ENCODE results near the gene C6orf15. TPM values are rescaled to one million over a fixed set of nuclear protein-coding genes. Genes with fewer than 3 reads are reported as not detected.

Gene C6orf15
- total RNA-seq, 2 donors from 2014 or later, result 0.51 TPM; not detected in 1

GRCh38 chr6:31096656-31097055 lies 15.7 kb downstream of the C6orf15 start:
- Histone ChIP-seq H3K36me3 (no peaks in the 10 kb centered on the region), H3K27me3 (replicated peaks; ENCODE audit: insufficient read depth) (no peaks in the 10 kb centered on the region), H3K27ac (no peak overlapping the region), H3K9me3 (no peaks in the 10 kb centered on the region), H3K4me3 (no peak overlapping the region), H3K4me1 (replicated peaks) (no peaks in the 10 kb centered on the region)
- intact Hi-C loops (cut with DNase I), result no loop called here
- no peak for DNase-seq (ENCODE audit: low spot score)
- TF ChIP-seq POLR2A (IDR thresholded peaks at IDR 0.05) (no peak), POLR2AphosphoS5 (IDR thresholded peaks at IDR 0.05) (no peak), CTCF (IDR thresholded peaks at IDR 0.05) (no peak)
- WGBS, result 56% methylated on average over 5 of the region's 5 CpGs

GRCh38 chr6:31096215-31096614 lies 16.2 kb downstream of the C6orf15 start:
- 78% methylated on average over 3 of the region's 3 CpGs for WGBS
- H3K27me3 ChIP-seq (replicated peaks; ENCODE audit: insufficient read depth), result no peaks in the 10 kb centered on the region
- intact Hi-C loops (cut with DNase I), result no loop called here
- no peak for DNase-seq (ENCODE audit: low spot score)
- H3K4me3 ChIP-seq, result no peak overlapping the region
- no peaks in the 10 kb centered on the region for H3K9me3 ChIP-seq
- TF ChIP-seq POLR2A (IDR thresholded peaks at IDR 0.05), result no peak
- TF ChIP-seq POLR2AphosphoS5 (IDR thresholded peaks at IDR 0.05), result no peak
- no peak for TF ChIP-seq CTCF (IDR thresholded peaks at IDR 0.05)
- no peaks in the 10 kb centered on the region for H3K4me1 ChIP-seq (replicated peaks)
- no peak overlapping the region for H3K27ac ChIP-seq
- H3K36me3 ChIP-seq, result no peaks in the 10 kb centered on the region

GRCh38 chr6:31094389-31094881 lies 17.9 kb downstream of the C6orf15 start:
- H3K4me3 ChIP-seq, result no peak overlapping the region
- H3K4me1 ChIP-seq (replicated peaks), result no peaks in the 10 kb centered on the region
- no peaks in the 10 kb centered on the region for H3K9me3 ChIP-seq
- intact Hi-C loops (cut with DNase I), result no loop called here
- peak; percentile 47 for DNase-seq (ENCODE audit: low spot score)
- 41% methylated on average over 3 of the region's 3 CpGs for WGBS
- no peaks in the 10 kb centered on the region for H3K27me3 ChIP-seq (replicated peaks; ENCODE audit: insufficient read depth)
- peak overlapping the region in 1 of 2 donors; percentile 10 for H3K27ac ChIP-seq
- H3K36me3 ChIP-seq, result no peaks in the 10 kb centered on the region
- TF ChIP-seq CTCF (IDR thresholded peaks at IDR 0.05), result no peak
- peak; percentile 58 for TF ChIP-seq POLR2AphosphoS5 (IDR thresholded peaks at IDR 0.05)
- TF ChIP-seq POLR2A (IDR thresholded peaks at IDR 0.05), result no peak

GRCh38 chr6:31092769-31093505 lies 19.4 kb downstream of the C6orf15 start:
- DNase-seq (ENCODE audit: low spot score), result no peak
- Histone ChIP-seq H3K9me3 (no peaks in the 10 kb centered on the region), H3K36me3 (no peaks in the 10 kb centered on the region), H3K27ac (no peak overlapping the region), H3K27me3 (replicated peaks; ENCODE audit: insufficient read depth) (no peaks in the 10 kb centered on the region), H3K4me1 (replicated peaks) (no peaks in the 10 kb centered on the region), H3K4me3 (no peak overlapping the region)
- intact Hi-C loops (cut with DNase I), result no loop called here
- 83% methylated on average over 12 of the region's 12 CpGs for WGBS
- TF ChIP-seq POLR2AphosphoS5 (IDR thresholded peaks at IDR 0.05) (no peak), CTCF (IDR thresholded peaks at IDR 0.05) (no peak), POLR2A (IDR thresholded peaks at IDR 0.05) (no peak)

GRCh38 chr6:31092238-31092637 lies 20.1 kb downstream of the C6orf15 start:
- no peak for DNase-seq (ENCODE audit: low spot score)
- H3K27me3 ChIP-seq (replicated peaks; ENCODE audit: insufficient read depth), result no peaks in the 10 kb centered on the region
- no peaks in the 10 kb centered on the region for H3K4me1 ChIP-seq (replicated peaks)
- H3K36me3 ChIP-seq, result no peaks in the 10 kb centered on the region
- 94% methylated on average over 2 of the region's 2 CpGs for WGBS
- intact Hi-C loops (cut with DNase I), result no loop called here
- no peak overlapping the region for H3K27ac ChIP-seq
- no peak overlapping the region for H3K4me3 ChIP-seq
- no peaks in the 10 kb centered on the region for H3K9me3 ChIP-seq
- no peak for TF ChIP-seq POLR2A (IDR thresholded peaks at IDR 0.05)
- TF ChIP-seq POLR2AphosphoS5 (IDR thresholded peaks at IDR 0.05), result no peak
- TF ChIP-seq CTCF (IDR thresholded peaks at IDR 0.05), result no peak

All from prostate gland (tissue), 2 donors.